ENCODE results near the gene BLOC1S3. TPM values are rescaled to one million over a fixed set of nuclear protein-coding genes. Genes with fewer than 3 reads are reported as not detected.

Gene BLOC1S3
- total RNA-seq, 2 donors from 2014 or later, result 20.7 to 21.4 TPM

- H3K27ac ChIP-seq, result no peak overlapping the region
- no peaks in the 10 kb centered on the region for H3K9me3 ChIP-seq
- ATAC-seq (ENCODE audit: insufficient number of reproducible peaks, low FRiP score, low read depth) (no peak), DNase-seq (ENCODE audit: low spot score) (no peak)
- no peaks in the 10 kb centered on the region for H3K27me3 ChIP-seq (replicated peaks; ENCODE audit: insufficient read depth)
- no peaks in the 10 kb centered on the region for H3K36me3 ChIP-seq
- peaks cover 6 to 8% of the 10 kb centered on the region in 2 donors for H3K4me1 ChIP-seq (ENCODE audit: control insufficient read depth in 1 of 2, low read depth in 2 of 2)
- TF ChIP-seq CTCF (IDR thresholded peaks at IDR 0.05), result no peak
- no peak overlapping the region for H3K4me3 ChIP-seq
Measured at GRCh38 chr19:45216667-45217066, 38.1 kb downstream of the BLOC1S3 start.

- ATAC-seq (ENCODE audit: insufficient number of reproducible peaks, low FRiP score, low read depth), result no peak
- no peaks in the 10 kb centered on the region for H3K9me3 ChIP-seq
- peaks cover 6 to 8% of the 10 kb centered on the region in 2 donors for H3K4me1 ChIP-seq (ENCODE audit: control insufficient read depth in 1 of 2, low read depth in 2 of 2)
- no peak overlapping the region for H3K4me3 ChIP-seq
- H3K27ac ChIP-seq, result no peak overlapping the region
- no peaks in the 10 kb centered on the region for H3K27me3 ChIP-seq (replicated peaks; ENCODE audit: insufficient read depth)
- TF ChIP-seq CTCF (IDR thresholded peaks at IDR 0.05), result no peak
- DNase-seq (ENCODE audit: low spot score), result no peak
- H3K36me3 ChIP-seq, result no peaks in the 10 kb centered on the region
Measured at GRCh38 chr19:45217193-45217956, 38.8 kb downstream of the BLOC1S3 start.

- no peak for TF ChIP-seq CTCF (IDR thresholded peaks at IDR 0.05)
- DNase-seq (ENCODE audit: low spot score) (no peak), ATAC-seq (ENCODE audit: insufficient number of reproducible peaks, low FRiP score, low read depth) (no peak)
- Histone ChIP-seq H3K4me3 (no peak overlapping the region), H3K27ac (no peak overlapping the region), H3K9me3 (no peaks in the 10 kb centered on the region), H3K36me3 (no peaks in the 10 kb centered on the region), H3K27me3 (replicated peaks; ENCODE audit: insufficient read depth) (no peaks in the 10 kb centered on the region), H3K4me1 (ENCODE audit: control insufficient read depth in 1 of 2, low read depth in 2 of 2) (peaks cover 6 to 8% of the 10 kb centered on the region in 2 donors)
Measured at GRCh38 chr19:45217957-45218334, 39.4 kb downstream of the BLOC1S3 start.

GRCh38 chr19:45218426-45218825, 39.8 kb downstream of the BLOC1S3 start:
- H3K36me3 ChIP-seq, result no peaks in the 10 kb centered on the region
- H3K9me3 ChIP-seq, result no peaks in the 10 kb centered on the region
- TF ChIP-seq CTCF (IDR thresholded peaks at IDR 0.05), result no peak
- no peak for DNase-seq (ENCODE audit: low spot score)
- H3K27ac ChIP-seq, result no peak overlapping the region
- H3K27me3 ChIP-seq (replicated peaks; ENCODE audit: insufficient read depth), result no peaks in the 10 kb centered on the region
- H3K4me3 ChIP-seq, result no peak overlapping the region
- H3K4me1 ChIP-seq (ENCODE audit: control insufficient read depth in 1 of 2, low read depth in 2 of 2), result peaks cover 6 to 8% of the 10 kb centered on the region in 2 donors
- ATAC-seq (ENCODE audit: insufficient number of reproducible peaks, low FRiP score, low read depth), result no peak

- DNase-seq (ENCODE audit: low spot score) (no peak), ATAC-seq (ENCODE audit: insufficient number of reproducible peaks, low FRiP score, low read depth) (no peak)
- no peak overlapping the region for H3K4me3 ChIP-seq
- no peak overlapping the region for H3K27ac ChIP-seq
- no peaks in the 10 kb centered on the region for H3K27me3 ChIP-seq (replicated peaks; ENCODE audit: insufficient read depth)
- H3K36me3 ChIP-seq, result no peaks in the 10 kb centered on the region
- no peaks in the 10 kb centered on the region for H3K9me3 ChIP-seq
- peaks cover 6 to 8% of the 10 kb centered on the region in 2 donors for H3K4me1 ChIP-seq (ENCODE audit: control insufficient read depth in 1 of 2, low read depth in 2 of 2)
- TF ChIP-seq CTCF (IDR thresholded peaks at IDR 0.05), result no peak
Measured at GRCh38 chr19:45218911-45219743, 40.5 kb downstream of the BLOC1S3 start.

Measured in thoracic aorta (tissue), 2 donors.